ENCODE results near the gene CDKAL1.

- peak; percentile 21 for TF ChIP-seq CTCF (IDR thresholded peaks at IDR 0.05; ENCODE audit: low read depth, low read length, missing input control)
- TF ChIP-seq MAX (IDR thresholded peaks at IDR 0.05) = peak; percentile 72
- no peak for TF ChIP-seq TAF1 (conservative IDR thresholded peaks at IDR 0.05)
- peak; percentile 88 for TF ChIP-seq FOXA2 (IDR thresholded peaks at IDR 0.05)
- peak; percentile 45 for TF ChIP-seq ATF3 (IDR thresholded peaks at IDR 0.05)
- TF ChIP-seq EGR1 (IDR thresholded peaks at IDR 0.05; ENCODE audit: low read depth in 2 of 2) = no peak
- peak; percentile 64 to 76 for TF ChIP-seq JUND (IDR thresholded peaks at IDR 0.05)
- TF ChIP-seq YY1 (IDR thresholded peaks at IDR 0.05) = peak; percentile 68
- peak; percentile 40 for TF ChIP-seq REST (IDR thresholded peaks at IDR 0.05)
- TF ChIP-seq NR2F2 (IDR thresholded peaks at IDR 0.05) = peak; percentile 64
- TF ChIP-seq RAD21 (IDR thresholded peaks at IDR 0.05) = peak; percentile 77 to 79
These were observed 239.6 kb downstream of the CDKAL1 start for GRCh38 chr6:20773822-20774221.

Data from liver (tissue), 3 donors.